Measurements from ENCODE around the gene TMEM202. TPM values are rescaled to one million over a fixed set of nuclear protein-coding genes. Genes with fewer than 3 reads are reported as not detected.
"Not testable (repeated sequence)": the region's sequence is repeated elsewhere in the genome, so short reads cannot be mapped to it uniquely, and the experiment has no call there.

Gene TMEM202
- total and polyA plus RNA-seq, 5 donors from 2014 or later: not detected

DNA sequence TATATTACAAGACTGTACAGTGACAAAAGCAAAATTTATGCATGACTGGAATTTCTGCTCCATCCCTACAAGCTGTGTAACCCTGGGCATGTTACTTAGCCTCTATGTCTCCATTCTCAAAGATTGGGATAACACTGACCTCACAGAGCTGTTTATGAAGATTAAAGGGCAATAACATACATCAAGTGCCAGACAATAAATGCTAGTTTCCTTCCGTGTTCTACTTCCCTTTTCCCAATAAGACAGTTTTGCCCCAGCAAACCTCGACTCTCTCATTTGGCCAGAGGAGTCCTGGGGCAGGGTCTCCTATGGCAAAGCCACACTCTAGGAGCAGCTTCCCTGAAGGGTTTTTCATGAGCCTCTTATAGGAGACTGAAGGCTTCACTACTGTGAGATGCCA is 29.8 kb upstream of the TMEM202 start:
- Histone ChIP-seq H3K9me3 (ENCODE audit: control insufficient read depth in 2 of 2, low read length in 2 of 2) (no peaks in the 10 kb centered on the region), H3K27ac (ENCODE audit: insufficient read depth, low read length, poor library complexity, severe bottlenecking) (no peak overlapping the region), H3K4me3 (ENCODE audit: low read depth, low read length) (no peak overlapping the region), H3K27me3 (ENCODE audit: control insufficient read depth, insufficient read depth, low read length) (no peaks in the 10 kb centered on the region), H3K4me1 (ENCODE audit: control insufficient read depth, insufficient read depth, low read length, poor library complexity, severe bottlenecking) (peaks cover 3% of the 10 kb centered on the region), H3K36me3 (ENCODE audit: control insufficient read depth, insufficient read depth, low read length) (peaks cover 21% of the 10 kb centered on the region)
- no peak for ATAC-seq (ENCODE audit: low read depth in 2 of 2)
- Mint-ChIP-seq H3K9me3 (no peaks in the 10 kb centered on the region), H3K27me3 (no peaks in the 10 kb centered on the region), H3K36me3 (peaks cover 35% of the 10 kb centered on the region), H3K4me3 (no peak overlapping the region), H3K27ac (no peak overlapping the region), H3K4me1 (peaks cover 15 to 66% (median 43%) of the 10 kb centered on the region in 4 donors)
- DNase-seq: no peak

DNA sequence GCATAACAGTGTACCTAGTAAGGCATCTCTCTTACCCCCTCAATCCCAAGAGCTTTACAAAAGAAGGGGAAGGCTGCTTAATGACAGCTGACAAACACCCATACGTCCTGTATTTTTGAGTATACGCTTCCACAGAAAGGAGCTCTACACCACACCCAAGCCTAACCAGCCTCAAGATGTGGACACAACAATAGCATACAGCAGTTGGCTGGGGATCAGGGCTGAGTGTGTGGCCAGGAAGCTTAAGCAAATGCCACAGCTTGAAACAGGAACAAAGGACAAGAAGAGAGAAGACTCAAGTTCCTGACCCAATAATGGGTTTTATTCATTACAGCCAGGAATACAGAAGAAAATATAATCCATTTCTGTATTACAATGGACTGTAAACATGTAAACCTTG is 29.2 kb upstream of the TMEM202 start:
- peaks cover 21% of the 10 kb centered on the region for H3K36me3 ChIP-seq (ENCODE audit: control insufficient read depth, insufficient read depth, low read length)
- H3K9me3 ChIP-seq (ENCODE audit: control insufficient read depth in 2 of 2, low read length in 2 of 2): no peaks in the 10 kb centered on the region
- H3K27ac ChIP-seq (ENCODE audit: insufficient read depth, low read length, poor library complexity, severe bottlenecking): no peak overlapping the region
- no peaks in the 10 kb centered on the region for H3K27me3 Mint-ChIP-seq
- H3K4me3 Mint-ChIP-seq: no peak overlapping the region
- no peaks in the 10 kb centered on the region for H3K9me3 Mint-ChIP-seq
- H3K4me1 Mint-ChIP-seq: peaks cover 16 to 72% (median 47%) of the 10 kb centered on the region in 4 donors
- H3K27ac Mint-ChIP-seq: peak overlapping the region in 1 of 3 donors; percentile 45
- H3K4me1 ChIP-seq (ENCODE audit: control insufficient read depth, insufficient read depth, low read length, poor library complexity, severe bottlenecking): peaks cover 3% of the 10 kb centered on the region
- H3K4me3 ChIP-seq (ENCODE audit: low read depth, low read length): no peak overlapping the region
- ATAC-seq (ENCODE audit: low read depth in 2 of 2) (no peak), DNase-seq (no peak)
- peaks cover 35% of the 10 kb centered on the region for H3K36me3 Mint-ChIP-seq
- no peaks in the 10 kb centered on the region for H3K27me3 ChIP-seq (ENCODE audit: control insufficient read depth, insufficient read depth, low read length)

DNA sequence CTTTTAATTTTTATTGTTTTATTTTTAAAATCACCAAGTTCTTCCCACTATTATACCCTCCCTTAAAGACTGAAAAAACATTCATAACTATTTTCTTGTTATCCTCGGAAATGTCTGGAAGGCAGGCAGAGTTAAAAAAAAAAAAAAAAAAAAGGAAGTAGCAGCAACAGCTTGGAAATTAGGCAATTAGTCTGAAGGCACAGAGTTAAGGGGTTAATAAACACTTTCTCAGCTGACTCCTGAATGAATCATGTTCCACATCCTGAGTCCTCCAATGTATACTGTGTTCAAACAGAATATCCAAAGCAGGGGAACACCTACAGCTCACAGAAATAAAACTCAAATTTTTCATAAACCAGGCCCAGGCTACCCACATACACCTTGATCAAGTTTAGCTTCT is 28.1 kb upstream of the TMEM202 start:
- Histone ChIP-seq H3K4me1 (ENCODE audit: control insufficient read depth, insufficient read depth, low read length, poor library complexity, severe bottlenecking) (peaks cover 14% of the 10 kb centered on the region), H3K4me3 (ENCODE audit: low read depth, low read length) (no peak overlapping the region), H3K36me3 (ENCODE audit: control insufficient read depth, insufficient read depth, low read length) (peaks cover 21% of the 10 kb centered on the region), H3K27ac (ENCODE audit: insufficient read depth, low read length, poor library complexity, severe bottlenecking) (no peak overlapping the region), H3K9me3 (ENCODE audit: control insufficient read depth in 2 of 2, low read length in 2 of 2) (no peaks in the 10 kb centered on the region), H3K27me3 (ENCODE audit: control insufficient read depth, insufficient read depth, low read length) (no peaks in the 10 kb centered on the region)
- Mint-ChIP-seq H3K27me3 (no peaks in the 10 kb centered on the region), H3K4me3 (no peak overlapping the region), H3K36me3 (peaks cover 35% of the 10 kb centered on the region), H3K27ac (no peak overlapping the region), H3K9me3 (no peaks in the 10 kb centered on the region), H3K4me1 (peaks cover 24 to 83% (median 57%) of the 10 kb centered on the region in 4 donors)
- DNase-seq (no peak), ATAC-seq (ENCODE audit: low read depth in 2 of 2) (no peak)

DNA sequence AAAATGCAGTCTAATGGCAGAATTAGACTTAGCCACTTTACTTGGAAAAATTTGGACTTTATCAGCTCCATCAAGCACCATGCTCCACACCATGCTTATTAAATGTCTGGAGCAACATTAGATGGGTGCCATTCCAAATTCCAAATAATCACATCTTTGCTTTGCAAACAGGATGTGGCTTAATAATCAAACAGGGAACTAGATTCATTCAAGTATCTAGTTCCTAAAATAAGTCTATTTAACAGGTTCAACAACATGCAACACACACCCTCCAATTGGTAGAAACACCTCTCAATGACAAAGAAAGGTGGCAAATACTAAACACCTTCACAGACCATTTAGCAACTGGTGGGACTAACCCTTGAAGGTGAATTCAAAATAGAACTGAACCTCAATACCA is 25.7 kb upstream of the TMEM202 start:
- H3K4me1 ChIP-seq (ENCODE audit: control insufficient read depth, insufficient read depth, low read length, poor library complexity, severe bottlenecking): peaks cover 33% of the 10 kb centered on the region
- Mint-ChIP-seq H3K27me3 (no peaks in the 10 kb centered on the region), H3K4me3 (peak overlapping the region in 1 of 4 donors; percentile 94), H3K36me3 (peaks cover 18% of the 10 kb centered on the region), H3K27ac (no peak overlapping the region), H3K4me1 (peaks cover 28 to 82% (median 55%) of the 10 kb centered on the region in 4 donors), H3K9me3 (no peaks in the 10 kb centered on the region)
- no peak overlapping the region for H3K4me3 ChIP-seq (ENCODE audit: low read depth, low read length)
- peaks cover 17% of the 10 kb centered on the region for H3K36me3 ChIP-seq (ENCODE audit: control insufficient read depth, insufficient read depth, low read length)
- H3K27me3 ChIP-seq (ENCODE audit: control insufficient read depth, insufficient read depth, low read length): no peaks in the 10 kb centered on the region
- ATAC-seq (ENCODE audit: low read depth in 2 of 2) (no peak), DNase-seq (no peak)
- H3K9me3 ChIP-seq (ENCODE audit: control insufficient read depth in 2 of 2, low read length in 2 of 2): no peaks in the 10 kb centered on the region
- no peak overlapping the region for H3K27ac ChIP-seq (ENCODE audit: insufficient read depth, low read length, poor library complexity, severe bottlenecking)

DNA sequence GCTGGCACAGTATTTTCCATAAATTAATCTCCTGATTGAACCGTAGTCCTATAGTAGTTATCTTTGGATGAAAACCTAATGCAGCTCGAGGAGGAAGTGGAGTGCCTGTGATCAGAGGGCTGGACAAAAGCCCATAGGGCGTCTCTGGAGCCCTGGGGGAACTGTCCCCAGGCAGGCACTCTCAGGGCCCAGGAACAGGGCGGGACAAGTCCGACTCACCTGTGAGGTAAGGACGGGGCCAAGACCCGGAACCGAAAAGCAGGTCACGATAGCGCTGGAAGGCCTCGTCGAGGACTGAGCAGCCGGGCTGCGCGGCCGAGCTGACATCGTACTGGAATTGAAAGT is 22.6 kb upstream of the TMEM202 start:
- peaks cover 24 to 68% (median 45%) of the 10 kb centered on the region in 4 donors for H3K4me1 Mint-ChIP-seq
- H3K9me3 Mint-ChIP-seq: no peaks in the 10 kb centered on the region
- peaks cover 5% of the 10 kb centered on the region for H3K36me3 ChIP-seq (ENCODE audit: control insufficient read depth, insufficient read depth, low read length)
- peak overlapping the region; percentile 86 for H3K27ac ChIP-seq (ENCODE audit: insufficient read depth, low read length, poor library complexity, severe bottlenecking)
- H3K36me3 Mint-ChIP-seq: peaks cover 7% of the 10 kb centered on the region
- no peak for DNase-seq
- H3K27me3 ChIP-seq (ENCODE audit: control insufficient read depth, insufficient read depth, low read length): no peaks in the 10 kb centered on the region
- peak overlapping the region; percentile 78 for H3K4me3 ChIP-seq (ENCODE audit: low read depth, low read length)
- peaks cover 33% of the 10 kb centered on the region for H3K4me1 ChIP-seq (ENCODE audit: control insufficient read depth, insufficient read depth, low read length, poor library complexity, severe bottlenecking)
- peak overlapping the region; percentile 92 to 97 (median 94) for H3K4me3 Mint-ChIP-seq
- peak; percentile 47 to 56 for ATAC-seq (ENCODE audit: low read depth in 2 of 2)
- no peaks in the 10 kb centered on the region for H3K27me3 Mint-ChIP-seq
- peak overlapping the region; percentile 95 to 98 (median 96) for H3K27ac Mint-ChIP-seq
- no peaks in the 10 kb centered on the region for H3K9me3 ChIP-seq (ENCODE audit: control insufficient read depth in 2 of 2, low read length in 2 of 2)

DNA sequence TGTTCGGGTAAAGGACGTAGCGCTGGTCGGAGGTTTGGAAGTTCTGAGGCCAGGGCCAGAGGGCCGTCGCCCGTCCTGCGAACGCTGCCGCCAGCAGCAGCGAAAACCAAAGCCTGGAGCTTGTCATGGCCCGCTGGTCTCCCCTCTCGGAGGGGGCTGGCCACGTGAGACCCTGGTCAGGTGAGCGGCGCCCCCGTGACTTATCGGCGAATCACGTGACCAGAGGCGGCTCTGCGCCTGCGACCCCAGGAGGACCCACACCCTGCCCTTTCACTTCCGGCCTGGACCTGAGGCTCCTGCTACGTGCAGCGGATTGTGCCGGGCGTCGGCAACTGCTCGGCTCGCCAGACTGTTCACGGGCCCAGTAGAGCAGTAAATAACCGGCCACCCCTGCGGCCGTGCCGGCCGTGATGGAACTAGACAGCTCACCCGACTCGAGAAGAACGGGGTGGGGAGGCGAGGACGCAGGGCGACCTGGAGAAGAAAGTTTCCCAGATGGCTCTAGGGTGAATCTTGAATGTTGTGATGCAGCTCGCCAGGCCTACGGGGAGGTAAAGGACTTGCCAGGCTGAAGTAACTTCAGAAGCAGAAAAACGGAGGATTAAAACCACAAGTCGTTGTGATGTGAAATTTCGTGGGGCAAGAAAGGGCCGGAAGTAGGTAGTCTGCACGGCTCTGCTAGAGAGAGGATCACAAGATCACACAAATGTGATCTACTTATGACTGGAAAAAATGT is 22.1 kb upstream of the TMEM202 start, which contains the start of gene HEXA:
Gene HEXA, minus strand, starts transcription at position 169 of the 736 bp plus-strand sequence. Its CDS starts 42 bp downstream, at position 127.
- H3K4me1 Mint-ChIP-seq: peaks cover 24 to 64% (median 41%) of the 10 kb centered on the region in 4 donors
- no peaks in the 10 kb centered on the region for H3K27me3 Mint-ChIP-seq
- peaks cover 2% of the 10 kb centered on the region for H3K36me3 Mint-ChIP-seq
- Histone ChIP-seq H3K27me3 (ENCODE audit: control insufficient read depth, insufficient read depth, low read length) (no peaks in the 10 kb centered on the region), H3K27ac (ENCODE audit: insufficient read depth, low read length, poor library complexity, severe bottlenecking) (peak within 1 kb of the TSS; percentile 86), H3K4me3 (ENCODE audit: low read depth, low read length) (peak within 1 kb of the TSS; percentile 78), H3K36me3 (ENCODE audit: control insufficient read depth, insufficient read depth, low read length) (peaks cover 1% of the 10 kb centered on the region), H3K4me1 (ENCODE audit: control insufficient read depth, insufficient read depth, low read length, poor library complexity, severe bottlenecking) (peaks cover 33% of the 10 kb centered on the region), H3K9me3 (ENCODE audit: control insufficient read depth in 2 of 2, low read length in 2 of 2) (no peaks in the 10 kb centered on the region)
- peak within 1 kb of the TSS; percentile 95 to 98 (median 96) for H3K27ac Mint-ChIP-seq
- peak within 1 kb of the TSS; percentile 92 to 97 (median 94) for H3K4me3 Mint-ChIP-seq
- no peaks in the 10 kb centered on the region for H3K9me3 Mint-ChIP-seq
- peak; percentile 93 to 97 (median 95) for DNase-seq
- ATAC-seq (ENCODE audit: low read depth in 2 of 2): peak; percentile 83 to 86

DNA sequence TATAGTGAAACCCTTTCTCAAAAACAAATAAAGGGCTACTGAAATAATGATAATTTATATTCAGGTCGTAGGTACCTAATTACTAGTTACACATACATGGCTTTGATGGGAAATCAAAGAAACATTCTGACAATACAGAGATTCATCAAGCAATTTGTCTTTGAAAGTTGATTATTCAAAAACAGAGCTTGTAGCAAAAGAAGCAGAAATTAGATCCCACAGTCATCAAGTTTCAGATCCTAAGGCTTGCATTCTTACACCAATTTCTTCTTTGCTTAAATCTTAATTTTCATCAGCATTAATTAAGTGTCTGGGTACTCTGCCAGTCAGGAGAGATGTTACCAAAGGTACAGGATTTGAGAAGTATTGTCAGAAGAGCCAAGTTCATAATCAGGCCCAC is 20.8 kb upstream of the TMEM202 start:
- H3K4me3 Mint-ChIP-seq: peak overlapping the region in 2 of 4 donors; percentile 23 to 39
- no peaks in the 10 kb centered on the region for H3K36me3 Mint-ChIP-seq
- DNase-seq (no peak), ATAC-seq (ENCODE audit: low read depth in 2 of 2) (no peak)
- H3K27me3 Mint-ChIP-seq: no peaks in the 10 kb centered on the region
- Histone ChIP-seq H3K4me1 (ENCODE audit: control insufficient read depth, insufficient read depth, low read length, poor library complexity, severe bottlenecking) (peaks cover 33% of the 10 kb centered on the region), H3K27ac (ENCODE audit: insufficient read depth, low read length, poor library complexity, severe bottlenecking) (peak overlapping the region; percentile 86), H3K4me3 (ENCODE audit: low read depth, low read length) (no peak overlapping the region), H3K9me3 (ENCODE audit: control insufficient read depth in 2 of 2, low read length in 2 of 2) (no peaks in the 10 kb centered on the region), H3K36me3 (ENCODE audit: control insufficient read depth, insufficient read depth, low read length) (no peaks in the 10 kb centered on the region), H3K27me3 (ENCODE audit: control insufficient read depth, insufficient read depth, low read length) (no peaks in the 10 kb centered on the region)
- H3K27ac Mint-ChIP-seq: peak overlapping the region; percentile 16 to 60 (median 21)
- peaks cover 24 to 55% (median 40%) of the 10 kb centered on the region in 4 donors for H3K4me1 Mint-ChIP-seq
- H3K9me3 Mint-ChIP-seq: peaks cover 0 to 1% (median 0%) of the 10 kb centered on the region in 7 donors

DNA sequence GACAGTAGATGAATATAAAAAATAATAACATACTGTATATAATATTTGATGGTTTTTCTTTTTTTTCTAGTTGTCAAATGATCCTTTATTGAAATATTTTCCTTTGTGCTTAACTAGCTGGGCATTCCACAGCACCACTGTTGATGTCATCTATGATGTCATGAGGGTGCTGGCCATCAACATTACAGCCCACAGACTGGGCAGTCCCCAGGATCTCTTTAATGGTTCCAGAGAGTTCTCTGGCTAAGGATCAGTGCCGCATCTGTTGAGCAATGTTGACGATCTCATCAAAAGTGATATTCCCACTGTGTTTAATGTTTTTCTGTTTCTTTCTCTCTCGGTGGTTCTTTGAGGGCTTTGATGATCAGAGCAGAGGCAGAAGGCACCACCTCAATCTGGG is 19.0 kb upstream of the TMEM202 start:
- ATAC-seq (ENCODE audit: low read depth in 2 of 2); H3K27ac Mint-ChIP-seq: not testable (repeated sequence)

More for the DNA sequence above, 19.0 kb upstream of the TMEM202 start:
- peaks cover 21 to 38% (median 26%) of the 10 kb centered on the region in 4 donors for H3K4me1 Mint-ChIP-seq
- not testable (repeated sequence) for H3K27me3 ChIP-seq (ENCODE audit: control insufficient read depth, insufficient read depth, low read length); H3K27me3 Mint-ChIP-seq; H3K27ac ChIP-seq (ENCODE audit: insufficient read depth, low read length, poor library complexity, severe bottlenecking); H3K9me3 Mint-ChIP-seq; H3K4me3 ChIP-seq (ENCODE audit: low read depth, low read length); DNase-seq; H3K36me3 Mint-ChIP-seq; H3K9me3 ChIP-seq (ENCODE audit: control insufficient read depth in 2 of 2, low read length in 2 of 2); H3K4me3 Mint-ChIP-seq; H3K36me3 ChIP-seq (ENCODE audit: control insufficient read depth, insufficient read depth, low read length)
- peaks cover 31% of the 10 kb centered on the region for H3K4me1 ChIP-seq (ENCODE audit: control insufficient read depth, insufficient read depth, low read length, poor library complexity, severe bottlenecking)
